GM10266 (cell line): ENCODE measurements around the gene LRRC4C.

Experiments
- DNase-seq: peaks from one replicate; pipeline ENCODE4 v3.0.0; 2012; ENCODE audit errors: extremely low spot score
- TF ChIP-seq, protein P1 (sequence below): IDR thresholded peaks from 2 replicates; pipeline ENCODE4 v1.5.1; 2012; ENCODE audit warnings: mild to moderate bottlenecking, low read depth; ENCODE audit not compliant: control insufficient read depth, insufficient read depth; ENCODE audit errors: missing control alignments

LRRC4C gene

DNA sequence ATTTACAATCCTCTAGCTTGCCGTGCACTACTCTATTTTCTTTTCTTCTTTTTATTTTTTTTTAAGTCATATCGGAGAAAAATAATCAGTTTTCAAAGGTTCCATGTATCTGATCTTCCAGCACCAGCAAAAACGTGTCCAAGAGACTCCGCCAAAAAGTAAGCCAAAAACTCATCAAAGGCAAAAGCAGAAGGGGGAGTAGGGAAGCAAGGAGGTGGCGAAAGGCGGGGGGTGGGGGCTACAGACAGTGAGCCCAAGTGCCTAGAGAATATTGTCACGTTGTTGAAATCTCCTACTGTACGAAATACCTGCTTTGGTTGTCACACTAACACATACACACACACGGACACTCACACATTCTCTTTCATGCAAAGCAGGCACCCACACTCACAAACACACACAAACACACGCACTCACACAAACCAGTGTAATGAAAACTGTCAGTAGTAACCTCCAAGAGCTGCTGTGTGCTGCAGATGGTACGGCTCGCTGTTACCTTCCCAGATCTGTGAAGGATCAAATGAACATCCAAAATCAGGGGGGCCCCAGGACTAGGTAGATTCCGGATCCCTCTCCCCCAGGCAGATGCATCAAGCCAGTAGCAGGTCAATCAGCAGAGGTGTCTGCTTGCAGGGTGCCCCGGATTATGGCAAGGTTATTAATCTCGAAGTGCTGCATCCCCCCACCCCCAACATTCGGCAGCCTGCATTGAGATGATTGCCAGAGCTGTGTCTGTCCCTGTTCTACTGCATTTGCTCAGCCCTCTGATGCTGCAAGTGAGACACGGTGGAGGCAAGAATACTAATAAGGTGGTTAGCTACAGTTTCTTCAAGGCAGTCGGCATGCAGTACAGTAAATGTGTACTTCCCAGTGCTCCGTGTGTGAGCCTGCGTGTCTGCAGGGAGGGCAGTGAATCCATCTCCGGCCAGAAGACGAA lies at the start of gene LRRC4C:
LRRC4C (minus strand) TSS at position 188 of the 937 bp plus-strand sequence.
- DNase-seq = no peak
- TF ChIP-seq, protein P1, sequence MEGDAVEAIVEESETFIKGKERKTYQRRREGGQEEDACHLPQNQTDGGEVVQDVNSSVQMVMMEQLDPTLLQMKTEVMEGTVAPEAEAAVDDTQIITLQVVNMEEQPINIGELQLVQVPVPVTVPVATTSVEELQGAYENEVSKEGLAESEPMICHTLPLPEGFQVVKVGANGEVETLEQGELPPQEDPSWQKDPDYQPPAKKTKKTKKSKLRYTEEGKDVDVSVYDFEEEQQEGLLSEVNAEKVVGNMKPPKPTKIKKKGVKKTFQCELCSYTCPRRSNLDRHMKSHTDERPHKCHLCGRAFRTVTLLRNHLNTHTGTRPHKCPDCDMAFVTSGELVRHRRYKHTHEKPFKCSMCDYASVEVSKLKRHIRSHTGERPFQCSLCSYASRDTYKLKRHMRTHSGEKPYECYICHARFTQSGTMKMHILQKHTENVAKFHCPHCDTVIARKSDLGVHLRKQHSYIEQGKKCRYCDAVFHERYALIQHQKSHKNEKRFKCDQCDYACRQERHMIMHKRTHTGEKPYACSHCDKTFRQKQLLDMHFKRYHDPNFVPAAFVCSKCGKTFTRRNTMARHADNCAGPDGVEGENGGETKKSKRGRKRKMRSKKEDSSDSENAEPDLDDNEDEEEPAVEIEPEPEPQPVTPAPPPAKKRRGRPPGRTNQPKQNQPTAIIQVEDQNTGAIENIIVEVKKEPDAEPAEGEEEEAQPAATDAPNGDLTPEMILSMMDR = no peak

DNA sequence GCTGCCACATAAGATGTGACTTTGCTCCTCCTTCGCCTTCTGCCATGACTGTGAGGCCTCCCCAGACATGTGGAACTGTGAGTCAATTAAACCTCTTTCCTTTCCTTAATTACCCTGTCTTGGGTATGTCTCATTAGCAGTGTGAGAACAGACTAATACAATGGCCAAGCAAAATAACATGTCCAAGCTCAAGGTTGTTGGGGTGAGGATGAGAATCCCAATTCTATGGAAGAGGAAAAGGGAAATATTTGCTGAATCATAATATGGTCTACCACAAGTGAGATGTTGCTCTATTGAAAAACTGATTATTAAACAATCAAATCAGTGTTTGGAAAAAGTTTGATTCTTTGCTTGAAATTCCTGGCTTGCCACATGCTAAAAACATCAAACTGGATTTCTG lies 48.7 kb upstream of the LRRC4C start:
- DNase-seq = no peak
- TF ChIP-seq, protein P1 = no peak

DNA sequence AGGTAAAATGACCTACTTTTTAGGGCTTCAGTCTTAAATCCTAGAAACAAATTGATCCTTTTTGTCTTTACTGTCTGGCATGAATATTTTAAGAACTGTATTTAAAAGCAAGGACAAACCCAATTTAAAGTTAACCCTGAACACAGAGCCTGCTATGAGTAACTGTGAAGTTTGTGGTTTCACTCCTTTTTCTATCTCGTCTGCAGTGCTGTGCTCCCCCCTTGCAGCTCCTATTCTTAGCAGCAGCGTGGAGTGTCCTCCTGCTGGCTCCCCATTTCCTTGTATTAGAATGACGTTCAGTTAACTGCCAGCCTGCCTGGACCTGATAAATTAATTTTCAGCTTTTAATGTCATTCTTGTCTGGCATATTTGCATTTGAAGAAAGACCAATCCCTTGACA lies 40.0 kb upstream of the LRRC4C start:
- TF ChIP-seq, protein P1 = no peak
- DNase-seq = no peak

DNA sequence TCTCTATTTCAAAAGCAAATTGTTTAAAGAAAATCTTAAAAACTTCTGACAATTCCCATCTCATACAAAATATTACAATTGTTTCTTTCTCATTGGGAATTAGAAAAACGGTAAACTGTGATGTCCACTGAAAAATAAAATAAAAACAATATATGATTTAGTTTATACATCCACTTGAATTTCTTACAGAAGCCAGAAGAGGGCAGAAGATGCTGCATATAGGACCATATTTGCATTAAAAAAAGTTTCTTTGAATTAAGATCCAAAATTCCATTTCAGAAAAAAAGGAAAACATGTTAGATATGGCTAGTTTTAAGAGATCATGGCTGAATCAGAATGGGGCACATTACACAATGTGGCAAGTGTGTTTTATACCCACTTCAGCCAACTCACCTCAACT lies 39.3 kb upstream of the LRRC4C start:
- DNase-seq = no peak
- TF ChIP-seq, protein P1 = no peak

DNA sequence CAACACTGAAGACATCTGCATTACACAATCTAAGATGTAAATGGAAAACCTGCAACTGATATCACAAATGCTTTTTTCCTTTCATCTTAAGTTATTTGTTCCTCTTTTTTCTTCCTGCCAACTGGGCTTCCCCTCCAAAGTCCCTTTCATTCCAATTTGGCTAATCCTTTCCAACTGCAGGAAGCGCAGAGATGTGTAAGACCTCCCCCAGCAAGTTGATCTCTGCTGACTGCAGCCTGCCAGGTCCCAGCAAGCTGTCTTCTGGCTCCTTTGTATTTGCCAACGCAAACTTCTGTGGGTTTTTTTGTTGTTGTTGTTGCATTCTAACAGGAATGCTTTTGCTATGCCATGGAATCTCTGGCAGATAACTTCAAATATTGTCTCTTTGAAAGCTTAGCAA lies 38.5 kb upstream of the LRRC4C start:
- DNase-seq = no peak

DNA sequence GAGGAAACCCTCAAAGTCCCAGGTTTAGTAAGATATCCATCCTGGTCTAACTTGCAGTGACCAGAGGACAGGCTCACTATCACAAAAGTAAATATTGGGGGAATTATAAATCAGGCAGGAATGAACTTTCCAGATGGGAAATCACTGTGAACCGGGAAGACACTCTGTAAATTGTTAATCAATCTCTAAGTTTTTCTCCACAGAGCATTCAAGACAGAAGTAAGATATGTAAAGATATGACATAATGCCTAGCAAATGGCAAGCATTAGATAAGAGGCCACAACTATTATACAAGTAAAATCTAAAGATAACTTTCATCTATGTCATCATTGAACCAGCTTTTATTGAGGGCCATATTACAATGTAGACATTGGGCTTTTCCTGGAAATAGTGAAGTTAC lies 35.3 kb upstream of the LRRC4C start:
- no peak for DNase-seq
- TF ChIP-seq, protein P1 = no peak

More for the DNA sequence above, 38.5 kb upstream of the LRRC4C start:
- TF ChIP-seq, protein P1 = no peak

DNA sequence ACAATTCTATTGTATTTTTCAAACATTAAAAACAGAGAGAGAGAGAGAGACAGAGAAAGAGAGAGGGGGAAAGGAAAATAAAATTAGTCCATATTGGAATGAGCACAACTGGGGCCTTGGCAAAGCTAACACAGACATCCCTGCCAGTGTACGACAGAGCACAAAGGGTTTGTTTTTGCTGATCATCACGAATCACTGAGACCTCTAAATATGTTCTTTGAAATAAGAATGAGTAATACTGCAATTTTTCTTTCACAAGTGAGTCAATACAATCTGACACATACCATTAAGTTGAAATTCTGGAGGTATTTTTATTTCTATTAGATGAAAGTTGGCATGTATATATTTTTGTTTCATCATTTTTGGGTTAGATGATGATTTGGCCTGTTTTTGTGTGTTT lies 27.0 kb upstream of the LRRC4C start:
- TF ChIP-seq, protein P1 = no peak
- DNase-seq = no peak
